ENCODE results near the gene NBDY.

DNA sequence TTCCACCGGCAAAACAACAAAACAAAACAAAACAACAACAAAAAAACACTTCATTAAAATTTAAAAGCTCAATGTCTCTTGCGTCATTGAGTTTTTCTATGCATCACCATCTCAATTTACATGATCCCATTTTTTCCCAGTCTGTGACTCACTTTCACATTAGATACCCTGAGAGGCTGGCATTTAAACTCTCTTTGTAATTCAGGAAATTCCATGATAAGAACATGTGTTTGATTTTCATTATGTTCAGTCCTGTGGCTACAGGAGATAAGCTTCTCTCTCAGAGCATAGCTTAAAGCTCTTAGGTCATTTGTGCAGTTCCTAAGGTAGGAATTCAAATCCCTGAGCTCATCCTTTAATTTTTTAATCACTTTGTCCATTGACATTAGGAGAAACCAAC, 104.6 kb downstream of the NBDY start:
- TF ChIP-seq ESRRG (CRISPR knock-in tag; IDR thresholded peaks at IDR 0.05) (no peak), PATZ1 (CRISPR knock-in tag; IDR thresholded peaks at IDR 0.05; ENCODE audit: borderline replicate concordance) (no peak), ZNF8 (CRISPR knock-in tag; IDR thresholded peaks at IDR 0.05) (no peak), BACH2 (CRISPR knock-in tag; IDR thresholded peaks at IDR 0.05; ENCODE audit: borderline replicate concordance) (no peak), ZNF565 (CRISPR knock-in tag; conservative IDR thresholded peaks at IDR 0.05; ENCODE audit: low read depth) (no peak), ZFP3 (CRISPR knock-in tag; IDR thresholded peaks at IDR 0.05) (no peak), GLIS3 (CRISPR knock-in tag; IDR thresholded peaks at IDR 0.05) (no peak), OSR1 (CRISPR knock-in tag; IDR thresholded peaks at IDR 0.05) (no peak)
- TF ChIP-seq, protein P1, sequence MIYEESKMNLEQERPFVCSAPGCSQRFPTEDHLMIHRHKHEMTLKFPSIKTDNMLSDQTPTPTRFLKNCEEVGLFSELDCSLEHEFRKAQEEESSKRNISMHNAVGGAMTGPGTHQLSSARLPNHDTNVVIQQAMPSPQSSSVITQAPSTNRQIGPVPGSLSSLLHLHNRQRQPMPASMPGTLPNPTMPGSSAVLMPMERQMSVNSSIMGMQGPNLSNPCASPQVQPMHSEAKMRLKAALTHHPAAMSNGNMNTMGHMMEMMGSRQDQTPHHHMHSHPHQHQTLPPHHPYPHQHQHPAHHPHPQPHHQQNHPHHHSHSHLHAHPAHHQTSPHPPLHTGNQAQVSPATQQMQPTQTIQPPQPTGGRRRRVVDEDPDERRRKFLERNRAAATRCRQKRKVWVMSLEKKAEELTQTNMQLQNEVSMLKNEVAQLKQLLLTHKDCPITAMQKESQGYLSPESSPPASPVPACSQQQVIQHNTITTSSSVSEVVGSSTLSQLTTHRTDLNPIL (CRISPR knock-in tag; IDR thresholded peaks at IDR 0.05; ENCODE audit: low read depth), result no peak
- TF ChIP-seq, protein P2, sequence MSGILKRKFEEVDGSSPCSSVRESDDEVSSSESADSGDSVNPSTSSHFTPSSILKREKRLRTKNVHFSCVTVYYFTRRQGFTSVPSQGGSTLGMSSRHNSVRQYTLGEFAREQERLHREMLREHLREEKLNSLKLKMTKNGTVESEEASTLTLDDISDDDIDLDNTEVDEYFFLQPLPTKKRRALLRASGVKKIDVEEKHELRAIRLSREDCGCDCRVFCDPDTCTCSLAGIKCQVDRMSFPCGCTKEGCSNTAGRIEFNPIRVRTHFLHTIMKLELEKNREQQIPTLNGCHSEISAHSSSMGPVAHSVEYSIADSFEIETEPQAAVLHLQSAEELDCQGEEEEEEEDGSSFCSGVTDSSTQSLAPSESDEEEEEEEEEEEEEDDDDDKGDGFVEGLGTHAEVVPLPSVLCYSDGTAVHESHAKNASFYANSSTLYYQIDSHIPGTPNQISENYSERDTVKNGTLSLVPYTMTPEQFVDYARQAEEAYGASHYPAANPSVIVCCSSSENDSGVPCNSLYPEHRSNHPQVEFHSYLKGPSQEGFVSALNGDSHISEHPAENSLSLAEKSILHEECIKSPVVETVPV (CRISPR knock-in tag; IDR thresholded peaks at IDR 0.05), result no peak
